NCI-H2196 (cell line): ENCODE measurements around the gene CDK6.

ENCODE experiments used
- DNase-seq: peaks from one replicate; lab custom pipeline; 2025; ENCODE audit not compliant: unreplicated experiment; lab: John Stamatoyannopoulos, UW

Gene CDK6

DNA sequence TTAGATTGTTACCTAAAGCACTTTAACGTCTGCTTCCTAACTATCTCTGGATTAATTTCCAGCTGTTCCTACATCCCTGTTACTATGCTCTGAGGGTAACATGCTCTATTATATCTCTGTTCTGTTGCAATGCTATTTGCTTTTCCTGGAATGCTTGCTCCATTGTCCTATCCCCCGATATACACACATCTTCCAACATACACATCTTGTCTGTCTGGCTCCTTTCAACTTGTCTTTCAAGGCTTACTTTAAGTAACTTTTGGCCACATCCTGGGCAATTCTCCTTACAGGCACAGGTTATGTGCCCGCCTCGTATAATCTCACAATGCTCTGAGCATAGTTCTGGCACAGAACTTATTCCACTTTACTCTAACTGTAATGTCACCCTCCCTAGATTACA lies 96.2 kb downstream of the CDK6 start:
- no peak for DNase-seq

DNA sequence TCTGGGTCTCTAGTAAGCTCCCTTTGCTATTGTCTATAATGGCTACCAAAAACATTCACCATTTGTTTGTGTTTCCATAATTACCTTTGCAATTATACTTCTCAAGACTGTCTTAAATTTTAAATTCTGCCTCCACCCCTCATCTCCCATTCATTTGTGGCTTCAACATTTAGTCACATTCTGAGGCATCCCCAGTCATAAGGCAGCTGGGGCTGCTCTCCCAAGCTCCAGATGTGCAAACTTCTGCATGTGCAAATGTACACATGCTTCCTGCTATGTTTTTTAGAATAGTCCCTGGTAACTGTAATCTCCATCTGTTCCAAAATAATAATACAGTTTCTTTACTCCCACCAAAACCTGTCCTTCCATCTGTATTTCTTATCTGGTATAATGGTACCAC lies 97.3 kb downstream of the CDK6 start:
- DNase-seq: no peak

DNA sequence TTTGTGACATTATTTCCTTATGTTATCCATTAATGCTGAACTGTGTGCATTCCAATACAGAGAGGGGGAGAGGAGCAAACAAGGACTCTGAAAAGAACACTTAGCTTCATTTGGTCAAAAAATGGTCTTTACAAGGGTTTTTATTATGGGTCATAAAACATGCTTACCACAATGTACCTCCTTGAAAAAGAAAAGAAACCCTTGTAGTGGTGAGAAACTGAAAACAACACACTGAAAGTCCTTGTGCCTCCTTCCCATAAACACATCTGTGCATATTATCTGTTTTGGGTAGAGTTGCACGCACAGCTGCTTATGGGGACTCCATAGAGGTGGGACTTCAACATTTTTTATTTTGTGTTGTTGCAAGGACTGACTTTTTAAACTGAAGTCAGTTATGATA lies 98.7 kb downstream of the CDK6 start:
- no peak for DNase-seq

DNA sequence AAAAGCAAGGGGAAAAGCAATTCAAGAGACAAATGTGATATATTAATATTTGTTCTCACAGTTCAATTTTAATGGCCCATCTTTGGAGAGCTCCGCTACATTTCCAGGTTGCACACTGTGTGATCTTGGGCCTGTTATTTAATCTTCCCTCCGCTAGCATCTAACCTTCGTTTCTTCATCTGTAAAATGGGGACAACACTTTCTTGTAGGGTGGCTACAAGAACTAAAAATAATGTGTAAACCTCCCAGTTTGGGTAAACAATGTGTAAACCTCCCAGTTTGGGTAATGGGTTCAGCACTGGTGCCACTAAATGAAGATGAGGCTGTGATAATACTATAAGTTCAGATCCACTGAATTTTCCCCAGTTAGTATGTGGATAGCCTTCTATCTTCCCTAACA lies 99.5 kb downstream of the CDK6 start:
- DNase-seq: no peak

DNA sequence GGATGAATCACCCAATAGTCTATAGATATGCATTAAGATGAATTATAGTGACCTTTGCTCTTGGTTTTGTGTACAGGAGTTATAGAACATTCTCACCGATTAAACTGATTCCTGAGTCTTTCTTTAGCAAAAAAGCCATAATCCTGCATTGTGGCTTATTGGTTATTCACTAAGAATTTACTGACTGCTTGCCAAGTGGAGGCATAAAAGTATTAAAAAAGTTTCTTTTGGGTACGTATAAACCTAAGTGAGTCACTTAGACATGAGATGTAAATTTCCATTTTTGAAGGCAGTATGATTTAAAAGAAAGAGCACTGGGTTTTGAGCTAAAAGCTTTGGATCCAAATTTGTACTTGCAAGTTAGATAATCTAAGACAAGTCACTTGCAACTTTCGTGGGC lies 100.7 kb downstream of the CDK6 start:
- DNase-seq: no peak

DNA sequence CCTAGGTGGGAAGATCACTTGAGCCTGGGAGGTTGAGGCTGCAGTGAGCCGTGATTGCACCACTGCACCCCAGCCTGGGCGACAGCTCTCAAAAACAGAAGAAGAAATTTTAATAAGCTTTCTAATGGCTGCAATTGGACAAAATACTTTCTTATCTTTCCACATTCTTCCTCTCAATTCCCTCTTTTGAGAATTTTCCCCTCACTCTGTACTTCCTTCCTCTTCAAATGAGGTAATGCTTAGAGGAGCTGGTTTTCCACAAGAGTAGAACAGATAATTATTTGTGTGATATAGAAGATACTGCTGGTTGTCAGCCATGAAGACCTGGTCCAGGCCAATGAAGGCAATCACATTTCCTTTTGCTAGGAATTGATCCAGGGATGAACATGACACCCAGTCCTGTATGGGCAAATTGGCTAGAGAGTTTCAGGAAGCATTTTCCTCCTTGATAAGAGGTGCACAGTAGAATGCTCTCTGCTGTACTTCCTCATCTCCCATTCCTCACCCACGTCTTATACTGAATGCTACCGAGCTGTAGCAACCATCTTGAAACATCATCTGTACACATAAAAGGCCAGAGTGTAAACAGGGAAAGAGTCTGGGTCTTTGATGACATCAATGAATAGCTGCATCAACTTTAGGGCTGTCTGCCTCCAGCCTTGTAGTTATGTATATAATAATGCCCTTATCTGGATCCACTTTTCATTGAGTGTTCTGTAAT lies 103.9 kb downstream of the CDK6 start:
- DNase-seq: no peak

DNA sequence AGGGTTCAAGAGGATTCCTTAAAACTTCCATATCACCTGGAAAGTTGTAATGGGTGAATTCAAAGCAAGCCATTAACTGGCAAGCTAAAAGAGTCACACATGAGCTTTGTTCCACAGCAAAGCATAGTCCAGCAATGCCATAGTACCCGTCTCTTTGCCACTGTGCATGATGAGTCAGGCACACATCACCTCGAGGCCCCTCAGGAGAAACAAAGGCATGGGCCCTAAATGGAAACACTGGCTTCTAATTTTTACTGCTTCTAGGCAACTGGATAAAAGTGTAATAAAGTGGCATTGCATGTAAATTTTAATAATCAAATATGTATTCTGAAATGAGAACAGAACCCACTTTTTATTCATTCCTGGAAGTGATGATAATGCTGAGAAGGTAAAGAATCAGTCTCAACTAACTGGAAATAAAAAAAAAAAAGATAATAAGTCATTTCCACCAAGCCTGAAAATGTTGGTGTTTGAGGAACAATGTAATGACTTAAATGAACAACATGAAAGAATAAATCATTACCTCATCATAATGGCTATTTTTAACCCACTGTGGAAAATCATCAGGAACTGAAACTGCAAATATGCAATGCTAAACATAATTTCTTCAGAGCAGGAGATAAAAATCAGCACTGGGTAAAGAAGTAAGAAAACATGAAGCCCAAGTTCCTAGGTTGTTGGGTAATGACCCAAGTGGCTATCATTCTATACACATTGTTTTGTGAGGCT lies 104.9 kb downstream of the CDK6 start:
- no peak for DNase-seq

DNA sequence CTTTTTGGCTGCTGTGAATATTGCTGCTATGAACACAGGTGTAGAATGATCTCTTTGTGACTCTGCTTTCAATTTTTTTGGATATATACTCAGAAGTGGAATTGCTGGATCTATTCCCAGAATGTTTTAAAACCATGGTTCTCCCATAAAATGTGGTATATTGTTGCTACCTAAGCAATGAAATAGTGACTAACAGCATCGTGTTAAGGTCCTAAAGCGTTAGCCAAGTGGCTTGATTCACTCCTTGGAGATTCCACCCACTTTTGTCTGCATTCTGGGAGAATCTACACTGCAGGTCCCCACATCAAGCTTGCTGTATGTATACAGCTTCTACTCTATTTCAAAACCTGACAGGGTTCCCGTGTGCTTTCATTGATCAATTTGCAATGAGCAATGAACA lies 105.6 kb downstream of the CDK6 start:
- DNase-seq: no peak

DNA sequence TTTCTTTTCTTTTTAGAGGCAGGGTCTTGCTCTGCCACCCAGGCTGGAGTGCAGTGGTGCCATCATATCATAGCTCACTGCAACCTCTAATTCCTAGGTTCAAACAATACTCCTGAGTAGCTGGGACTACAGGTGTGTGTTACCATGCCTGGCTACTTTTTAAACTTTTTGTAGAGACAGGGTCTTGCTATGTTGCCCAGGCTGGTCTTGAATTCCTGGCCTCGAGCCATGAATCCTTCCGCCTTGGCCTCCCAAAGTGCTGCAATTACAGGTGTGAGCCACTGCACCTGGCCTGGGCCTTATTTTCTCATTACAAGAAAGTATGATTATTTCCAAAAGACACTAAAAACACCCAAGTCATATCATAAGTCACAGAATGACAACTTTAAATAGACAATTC lies 106.6 kb downstream of the CDK6 start:
- no peak for DNase-seq

DNA sequence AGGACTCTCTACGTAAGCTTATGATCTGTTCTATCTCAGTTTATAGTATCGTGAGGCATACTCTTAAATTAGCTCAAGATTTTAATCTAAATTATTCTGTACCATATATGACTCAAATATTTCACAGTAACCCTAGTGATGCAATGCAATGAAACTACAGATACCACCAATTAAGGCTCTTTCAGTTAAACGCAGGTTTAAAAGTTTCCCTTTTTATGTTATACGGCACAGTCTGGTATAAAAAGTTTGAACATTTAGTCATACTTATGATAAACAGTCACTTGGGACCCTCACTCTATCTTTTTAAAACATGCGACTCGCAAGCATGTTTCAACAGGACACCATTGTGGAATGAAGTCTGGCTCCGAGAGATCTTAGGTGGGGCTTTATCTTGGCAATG lies 107.2 kb downstream of the CDK6 start:
- DNase-seq: no peak

DNA sequence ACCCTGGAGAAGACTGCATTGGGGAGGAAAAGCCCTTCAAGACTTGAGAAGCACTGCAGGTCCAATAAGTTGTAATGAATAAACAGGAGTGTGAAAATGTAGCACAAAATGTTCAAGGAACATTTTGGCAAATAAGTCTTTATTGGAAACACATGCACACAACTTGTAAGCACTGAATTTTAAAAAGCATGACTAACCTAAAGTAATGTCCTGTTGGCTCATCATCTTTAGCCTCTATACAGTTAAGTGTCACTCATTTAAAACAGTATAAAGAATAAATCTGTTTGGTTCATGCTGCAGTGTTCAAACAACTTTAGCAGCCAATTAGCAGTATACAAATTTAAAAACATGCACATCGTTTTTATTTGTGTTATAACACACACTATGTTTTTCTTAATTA lies 108.6 kb downstream of the CDK6 start:
- DNase-seq: no peak

DNA sequence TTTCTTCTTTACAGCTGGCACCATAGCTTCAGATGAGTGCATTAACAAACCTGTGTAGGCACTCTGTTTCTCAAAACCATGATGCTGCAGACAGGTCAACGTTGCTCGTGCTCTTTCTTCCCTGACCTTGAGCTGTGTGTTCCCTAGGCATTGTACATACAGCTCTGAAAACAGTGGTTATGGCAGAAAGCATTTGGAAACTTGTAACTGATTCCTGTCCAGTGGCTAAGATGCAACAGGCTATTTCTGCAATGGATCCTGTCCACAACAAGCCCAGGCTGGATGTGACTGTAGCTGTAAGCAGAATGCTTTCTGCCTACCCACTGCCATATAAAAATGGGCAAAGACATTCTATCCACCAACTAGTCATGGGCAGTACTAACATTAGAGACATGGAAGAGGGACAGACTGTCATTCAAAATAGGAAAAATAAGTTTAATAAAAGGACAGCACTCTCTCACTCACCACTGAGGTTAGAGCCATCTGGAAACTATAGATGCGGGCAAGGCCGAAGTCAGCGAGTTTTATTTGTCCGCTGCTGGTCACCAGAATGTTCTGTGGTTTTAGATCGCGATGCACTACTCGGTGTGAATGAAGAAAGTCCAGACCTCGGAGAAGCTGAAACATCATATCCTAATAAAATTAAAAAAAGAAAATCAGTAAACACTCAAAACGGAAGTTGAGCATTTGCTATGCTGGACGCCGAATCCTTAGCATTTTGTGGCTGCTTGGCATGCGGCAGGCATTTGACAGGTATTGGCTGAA lies 111.0 kb downstream of the CDK6 start:
- DNase-seq: no peak

DNA sequence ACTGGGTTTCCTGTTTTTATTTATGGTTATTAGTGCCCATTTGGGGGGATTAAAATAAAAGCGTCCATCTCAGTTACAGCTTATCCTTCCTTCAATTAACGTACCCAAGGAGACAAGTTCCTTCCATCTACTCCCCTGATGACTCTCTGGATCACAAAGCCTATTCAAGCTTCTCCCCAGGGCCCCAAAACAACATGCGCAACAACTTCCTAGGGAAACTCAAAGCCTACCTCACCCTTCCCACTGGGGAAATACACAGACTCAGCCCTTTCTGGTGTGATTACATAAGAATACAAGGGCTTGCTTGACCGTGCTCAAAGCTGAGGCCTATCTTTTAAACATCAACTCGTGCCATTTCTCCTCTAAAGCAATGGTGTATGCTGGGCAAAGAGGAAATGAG lies 112.4 kb downstream of the CDK6 start:
- no peak for DNase-seq

DNA sequence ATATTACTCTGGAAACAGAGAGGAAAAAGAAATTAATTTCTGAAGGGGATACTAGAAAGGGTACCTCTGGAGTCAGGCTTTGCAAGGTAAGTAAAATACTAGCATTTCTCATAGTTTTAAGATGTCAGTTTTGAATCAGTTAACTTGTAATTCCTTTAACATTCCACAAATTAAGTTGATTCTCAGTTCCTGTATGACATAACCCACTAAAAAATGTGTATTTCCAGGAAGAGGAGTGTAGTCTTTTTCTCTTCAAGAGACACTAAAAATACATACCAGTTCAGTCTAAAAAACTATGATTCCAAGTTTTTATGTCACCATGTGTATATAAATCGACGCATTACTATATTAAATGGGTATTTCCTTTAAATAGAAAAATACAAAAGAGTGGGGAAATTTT lies 113.2 kb downstream of the CDK6 start:
- no peak for DNase-seq

DNA sequence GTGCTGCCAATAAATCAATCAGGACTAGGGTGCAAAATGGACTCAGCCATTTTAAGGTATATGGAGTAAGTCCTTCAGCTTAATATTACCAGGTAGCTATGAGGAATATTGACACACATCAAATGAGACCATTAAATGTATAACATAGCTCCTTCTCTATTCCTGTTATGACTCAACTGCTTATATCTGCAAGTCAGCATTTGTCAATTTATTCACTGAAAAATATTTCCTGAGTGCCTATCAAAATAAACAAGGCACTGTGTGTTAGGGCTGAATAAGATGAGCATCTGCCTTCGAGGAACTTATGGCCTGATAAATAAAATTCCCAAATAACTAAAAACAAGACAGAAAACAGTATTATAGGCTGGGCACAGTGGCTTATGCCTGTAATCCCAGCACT lies 113.8 kb downstream of the CDK6 start:
- no peak for DNase-seq

DNA sequence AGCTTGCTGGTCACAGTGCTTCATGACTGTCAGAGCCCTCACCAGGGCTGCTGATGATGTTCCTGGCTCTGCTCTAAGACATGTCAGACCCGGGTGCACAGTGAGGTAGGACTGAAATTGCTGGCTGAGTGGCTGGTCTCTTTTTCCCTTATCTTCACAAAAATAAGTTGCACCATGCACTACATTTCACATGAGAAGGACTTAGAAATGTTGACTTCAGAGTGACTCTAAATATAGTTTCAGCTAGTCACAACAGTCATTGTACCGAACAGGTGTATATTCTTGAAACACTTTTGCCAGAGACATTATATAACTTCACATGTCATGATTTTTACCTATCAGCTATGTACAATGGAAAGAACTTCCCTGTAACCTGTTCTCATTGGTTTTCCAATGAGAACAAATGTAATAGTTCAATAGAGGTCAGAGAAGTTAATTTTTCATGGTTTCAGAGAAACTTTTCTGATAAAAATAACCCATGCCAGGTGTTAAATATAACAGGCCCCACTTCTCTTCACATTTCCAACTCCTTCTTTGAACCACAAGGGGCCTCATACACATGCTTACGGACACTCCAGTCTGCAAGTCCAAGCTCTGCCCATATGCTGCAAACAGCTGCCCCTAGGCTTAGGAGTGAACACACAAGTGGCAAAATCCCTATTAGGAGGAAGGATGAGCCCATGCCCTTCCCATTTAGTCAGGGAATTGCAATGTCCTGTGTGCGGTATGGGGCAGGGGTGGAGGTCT lies 115.6 kb downstream of the CDK6 start:
- DNase-seq: no peak

DNA sequence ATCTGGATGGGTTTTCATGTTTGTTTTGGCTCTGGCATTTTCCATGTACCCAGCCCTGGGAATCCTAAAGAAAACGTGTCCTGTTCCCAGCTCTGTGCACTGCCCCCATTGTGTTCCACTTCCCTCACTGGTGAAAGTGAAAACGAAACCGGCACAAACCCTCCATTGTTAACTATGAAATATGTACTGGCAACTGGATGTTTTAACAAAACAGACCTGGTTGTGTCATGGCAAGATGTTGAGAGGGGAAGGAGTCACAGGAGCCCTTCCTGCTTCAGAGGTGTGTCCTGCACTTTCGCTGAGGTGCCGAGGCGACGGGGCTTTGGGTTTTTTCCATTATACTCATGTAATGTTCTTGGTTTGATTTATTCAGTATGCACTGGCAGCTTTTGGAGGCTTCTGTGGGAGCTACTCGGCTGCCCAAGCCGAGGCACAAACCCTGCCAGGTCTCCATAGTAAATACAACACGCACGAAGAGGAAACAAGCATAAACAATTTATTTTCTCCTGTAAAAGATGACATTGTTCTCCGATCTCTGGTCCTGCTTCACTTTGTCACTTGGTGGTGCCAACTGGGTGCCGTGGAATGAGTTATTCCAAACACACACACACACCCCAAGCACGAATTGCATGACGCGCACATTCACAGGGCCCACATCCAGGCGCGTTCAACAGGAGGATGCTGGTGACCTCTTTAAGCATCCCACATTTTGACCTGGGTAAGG lies 118.2 kb downstream of the CDK6 start:
- peak; percentile 75 for DNase-seq

DNA sequence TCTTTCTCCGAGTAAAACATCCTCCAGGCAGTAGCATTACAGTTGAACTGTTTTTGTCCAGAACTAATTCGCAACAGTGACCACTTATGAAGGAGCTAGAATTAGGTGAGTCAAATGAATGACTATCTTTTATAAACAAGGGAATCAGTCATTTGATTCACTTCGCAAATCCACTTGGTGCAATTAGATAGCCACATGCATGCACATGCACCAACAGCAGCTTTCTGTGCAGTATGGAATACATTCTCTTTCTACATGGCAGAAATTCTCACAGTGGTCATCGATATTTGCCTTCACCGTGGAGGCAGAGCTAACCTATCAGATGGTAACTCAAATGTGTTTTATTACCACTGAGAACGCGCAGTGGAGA lies 118.8 kb downstream of the CDK6 start:
- no peak for DNase-seq

DNA sequence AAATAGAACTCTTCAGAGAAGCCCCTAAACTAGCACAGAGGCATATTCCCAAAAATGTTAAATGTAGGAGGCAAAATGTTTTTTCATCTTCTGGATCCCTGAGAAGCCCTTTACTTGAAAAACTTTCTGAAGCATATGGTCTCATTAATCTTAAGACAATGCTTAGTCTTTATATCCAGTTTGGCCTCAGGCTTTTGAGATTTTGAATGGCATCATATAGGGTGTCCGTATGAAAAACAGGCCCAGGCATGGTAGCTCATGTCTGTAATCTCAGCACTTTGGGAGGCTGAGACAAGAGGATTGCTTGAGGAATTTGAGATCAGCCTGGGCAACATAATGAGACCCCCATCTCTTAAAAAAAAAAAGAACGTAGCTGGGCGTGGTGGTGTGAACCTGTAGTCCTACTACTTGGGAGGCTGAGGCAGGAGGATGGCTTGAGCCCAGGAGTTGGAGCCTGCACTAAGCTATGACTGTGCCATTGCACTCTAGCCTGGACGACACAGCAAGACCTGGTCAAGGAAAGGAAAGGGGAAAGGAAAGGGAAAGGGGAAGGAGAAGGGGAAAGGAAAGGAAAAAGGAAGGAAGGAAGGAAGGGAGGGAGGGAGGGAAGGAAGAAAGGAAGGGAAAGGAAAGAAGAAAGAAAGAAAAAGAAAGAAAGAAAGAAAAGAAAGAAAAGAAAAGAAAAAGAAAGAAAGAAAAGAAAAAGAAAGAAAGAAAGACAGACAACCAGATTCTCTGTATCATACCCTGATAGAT lies 119.4 kb downstream of the CDK6 start:
- DNase-seq: no peak

DNA sequence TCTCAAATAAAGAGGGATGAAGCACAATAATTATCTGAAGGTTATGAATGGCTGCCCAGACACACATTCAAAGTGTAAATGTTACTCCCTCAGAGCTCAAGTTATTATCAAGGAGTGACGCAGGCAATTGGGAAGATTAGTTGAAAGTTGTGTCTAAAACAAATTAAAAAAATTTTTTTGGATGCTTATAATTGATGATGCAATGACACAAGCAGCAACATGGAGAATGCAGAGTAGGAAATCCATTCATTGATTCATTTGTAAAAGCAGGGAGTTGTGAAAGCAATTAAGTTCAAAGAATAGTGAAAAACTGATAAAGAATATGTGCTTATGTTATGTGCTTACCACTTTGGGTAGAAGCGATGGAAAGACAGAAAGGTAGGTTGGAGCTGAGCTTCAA lies 120.4 kb downstream of the CDK6 start:
- no peak for DNase-seq
